HL-60 (cell line): Measurements from ENCODE around the gene SIAH3.

ENCODE experiments used
- GABPA ChIP-seq: IDR thresholded peaks from 2 replicates; pipeline ENCODE4 v1.6.1; 2012; ENCODE audit warnings: low read depth
- TF ChIP-seq, protein P1 (sequence below): IDR thresholded peaks from one replicate; pipeline ENCODE4 v1.5.1; 2011; ENCODE audit warnings: low read length, control low read depth, inconsistent platforms; ENCODE audit not compliant: insufficient read depth

DNA sequence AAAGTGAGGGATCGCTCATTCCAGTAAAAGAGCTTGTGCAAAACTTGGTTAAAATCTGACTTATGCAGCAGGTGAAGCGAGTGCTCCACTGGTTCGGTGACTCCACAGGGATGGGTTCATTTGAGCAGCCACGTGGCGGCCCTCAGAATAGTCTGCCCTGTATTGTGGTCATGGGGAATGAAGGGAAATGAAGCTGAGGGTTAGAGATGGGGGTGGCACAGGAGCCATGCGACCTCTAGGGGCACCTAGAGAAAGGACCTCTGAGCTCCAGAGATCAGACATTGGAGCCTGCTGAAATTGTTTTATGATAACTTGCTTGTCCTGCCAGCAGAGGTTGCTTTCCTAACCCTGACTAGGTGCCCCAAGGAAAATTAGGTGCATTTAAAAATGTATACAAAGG is 122.8 kb downstream of the SIAH3 start:
- TF ChIP-seq, protein P1, sequence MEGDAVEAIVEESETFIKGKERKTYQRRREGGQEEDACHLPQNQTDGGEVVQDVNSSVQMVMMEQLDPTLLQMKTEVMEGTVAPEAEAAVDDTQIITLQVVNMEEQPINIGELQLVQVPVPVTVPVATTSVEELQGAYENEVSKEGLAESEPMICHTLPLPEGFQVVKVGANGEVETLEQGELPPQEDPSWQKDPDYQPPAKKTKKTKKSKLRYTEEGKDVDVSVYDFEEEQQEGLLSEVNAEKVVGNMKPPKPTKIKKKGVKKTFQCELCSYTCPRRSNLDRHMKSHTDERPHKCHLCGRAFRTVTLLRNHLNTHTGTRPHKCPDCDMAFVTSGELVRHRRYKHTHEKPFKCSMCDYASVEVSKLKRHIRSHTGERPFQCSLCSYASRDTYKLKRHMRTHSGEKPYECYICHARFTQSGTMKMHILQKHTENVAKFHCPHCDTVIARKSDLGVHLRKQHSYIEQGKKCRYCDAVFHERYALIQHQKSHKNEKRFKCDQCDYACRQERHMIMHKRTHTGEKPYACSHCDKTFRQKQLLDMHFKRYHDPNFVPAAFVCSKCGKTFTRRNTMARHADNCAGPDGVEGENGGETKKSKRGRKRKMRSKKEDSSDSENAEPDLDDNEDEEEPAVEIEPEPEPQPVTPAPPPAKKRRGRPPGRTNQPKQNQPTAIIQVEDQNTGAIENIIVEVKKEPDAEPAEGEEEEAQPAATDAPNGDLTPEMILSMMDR = peak; percentile 45
- TF ChIP-seq GABPA = no peak
